NCI-H226 (cell line): ENCODE measurements around the gene ATP6V1G3.
A peak's percentile ranks its signal among the peaks of the same experiment; 100 is the strongest.
"Not testable (repeated sequence)": the region's sequence is repeated elsewhere in the genome, so short reads cannot be mapped to it uniquely, and the experiment has no call there.

Experiments
- DNase-seq: peaks from one replicate; pipeline ENCODE4 v3.0.0-alpha.2; 2015

The ATP6V1G3 gene

GRCh38 chr1:198541737-198542136, 1.3 kb upstream of the ATP6V1G3 start:
- DNase-seq, result no peak

- DNase-seq, result no peak
These were observed 1.7 kb downstream of the ATP6V1G3 start for GRCh38 chr1:198538579-198539364.

- DNase-seq, result no peak
These were observed 4.8 kb downstream of the ATP6V1G3 start for GRCh38 chr1:198535631-198536030.

- DNase-seq, result no peak
These were observed 5.7 kb downstream of the ATP6V1G3 start for GRCh38 chr1:198534548-198535418.

GRCh38 chr1:198531891-198532290, 8.6 kb downstream of the ATP6V1G3 start:
- DNase-seq, result no peak

- DNase-seq, result no peak
These were observed 9.5 kb downstream of the ATP6V1G3 start for GRCh38 chr1:198530953-198531352.

GRCh38 chr1:198529414-198529813, 11.1 kb downstream of the ATP6V1G3 start:
- peak; percentile 51 for DNase-seq

- peak; percentile 60 for DNase-seq
These were observed 12.1 kb downstream of the ATP6V1G3 start for GRCh38 chr1:198528364-198528763.

GRCh38 chr1:198524556-198524955, 15.9 kb downstream of the ATP6V1G3 start:
- no peak for DNase-seq

- DNase-seq, result not testable (repeated sequence)
These were observed 16.4 kb downstream of the ATP6V1G3 start for GRCh38 chr1:198524127-198524526.

GRCh38 chr1:198523182-198523950, 17.1 kb downstream of the ATP6V1G3 start:
- DNase-seq, result no peak

GRCh38 chr1:198520524-198521254, 19.8 kb downstream of the ATP6V1G3 start:
- peak; percentile 22 for DNase-seq

GRCh38 chr1:198519639-198520501, 20.6 kb downstream of the ATP6V1G3 start:
- no peak for DNase-seq

GRCh38 chr1:198517623-198518199, 22.8 kb downstream of the ATP6V1G3 start:
- DNase-seq, result no peak

- no peak for DNase-seq
These were observed 40.4 kb downstream of the ATP6V1G3 start for GRCh38 chr1:198500096-198500495.

- DNase-seq, result peak; percentile 26
These were observed 40.9 kb downstream of the ATP6V1G3 start for GRCh38 chr1:198499588-198499987.

- peak; percentile 93 for DNase-seq
These were observed 41.6 kb downstream of the ATP6V1G3 start for GRCh38 chr1:198498881-198499280.

GRCh38 chr1:198498103-198498385, 42.4 kb downstream of the ATP6V1G3 start:
- DNase-seq, result no peak

GRCh38 chr1:198497326-198498102, 43.0 kb downstream of the ATP6V1G3 start:
- peak; percentile 44 for DNase-seq
